Stimulated activated naive CD4-positive, alpha-beta T cell (primary cell): ENCODE data around the gene RTBDN.

ENCODE experiments used
- DNase-seq, 6 experiments: peaks; one replicate each; lab custom pipeline; 2025; lab: John Stamatoyannopoulos, UW

Gene RTBDN

GRCh38 chr19:12779162-12779993 lies 55.0 kb downstream of the RTBDN start:
- no peak for DNase-seq

GRCh38 chr19:12778905-12779161 lies 55.5 kb downstream of the RTBDN start:
- no peak for DNase-seq

GRCh38 chr19:12778017-12778904 lies 56.1 kb downstream of the RTBDN start:
- peak in 5 of 6 experiments; percentile 26 to 66 (median 43) for DNase-seq

GRCh38 chr19:12777217-12778016 lies 57.0 kb downstream of the RTBDN start:
- peak; percentile 62 to 85 (median 73) for DNase-seq
